ENCODE measurements around the gene MIB1. TPM values are rescaled to one million over a fixed set of nuclear protein-coding genes. Genes with fewer than 3 reads are reported as not detected.

MIB1 gene
- total and polyA plus RNA-seq, 9 of the 15 experiments (the other 6 are each of a cell fraction or from before 2014, with no cell fraction given) = 7.2 to 43.8 (median 23.2) TPM

- TF ChIP-seq RERE (CRISPR knock-in tag; IDR thresholded peaks at IDR 0.05; ENCODE audit: borderline replicate concordance) (no peak), GTF2A2 (tag; IDR thresholded peaks at IDR 0.05) (no peak)
Measured at GRCh38 chr18:21742315-21742687, 1.7 kb downstream of the MIB1 start (continued).

GRCh38 chr18:21743166-21743832 lies 2.7 kb downstream of the MIB1 start:
- in situ Hi-C loops (cut with MboI) = no loop called here
- Histone ChIP-seq H3K9ac (ENCODE audit: insufficient read depth in 1 of 2, low read depth in 2 of 2, low read length in 2 of 2) (0 out of 4 replicates have a peak overlapping the region, but pooled peaks of 1 of the 2 experiments have one; percentile 90), H3K27me3 (ENCODE audit: control insufficient read depth in 2 of 2, insufficient read depth in 2 of 2, low read length in 2 of 2) (no peaks in the 10 kb centered on the region), H4K20me1 (replicated peaks; ENCODE audit: control insufficient read depth, insufficient read depth, low read length) (peaks cover 25% of the 10 kb centered on the region), H3K4me1 (replicated peaks in 1 of 2; ENCODE audit: control insufficient read depth in 2 of 2, insufficient read depth in 2 of 2, low read length in 2 of 2) (peaks cover 12 to 20% of the 10 kb centered on the region in 2 experiments; a peak in 4 of 5 replicates), H3K27ac (ENCODE audit: extremely low read depth, low read depth, low read length) (no peak overlapping the region), H3K4me3 (peak overlapping the region; percentile 90; the same call in 1 of the 2 replicates), H3K9me1 (ENCODE audit: control insufficient read depth, insufficient read depth, low read length) (no peaks in the 10 kb centered on the region), H3K79me2 (ENCODE audit: control insufficient read depth, insufficient read depth, low read length) (peaks cover 75% of the 10 kb centered on the region), H3K9me3 (replicated peaks; ENCODE audit: control insufficient read depth, insufficient read depth, low read depth, low read length) (no peaks in the 10 kb centered on the region), H2AFZ (ENCODE audit: low read depth, low read length) (no peak overlapping the region), H3K36me3 (ENCODE audit: control insufficient read depth, insufficient read depth, low read length) (no peaks in the 10 kb centered on the region), H3K4me2 (ENCODE audit: insufficient read depth, low read length) (peak overlapping the region; percentile 30)
- FAIRE-seq = peak; percentile 37
- ChIA-PET CTCF (ENCODE audit: low intra/inter-chr PET ratio) (no interaction called here), POLR2A (interaction anchor here (0.6 to 3.8 kb wide), 2 partner anchors 8 to 580 kb away, joined by 3 to 21 read pairs; no protein-coding TSS in a partner anchor)
- ATAC-seq = no peak
- no TSS peak for BruUV-seq (replicated peaks)
- intact Hi-C loops (cut with micrococcal nuclease) = loop anchor here (5.0 to 10.0 kb wide), 2 partner anchors 131 to 248 kb away; partner anchors contain the start of gene SNRPD1
- no peak for DNase-seq (ENCODE audit: extremely low read depth in 1 of 4, low spot score in 3 of 4)
- 24% methylated on average over 7 of the region's 7 CpGs for WGBS (ENCODE audit: insufficient coverage, low coverage, missing lambda C conversion rate)
- no peak for TF ChIP-seq HES1 (IDR thresholded peaks at IDR 0.05; ENCODE audit: low read depth)
- TF ChIP-seq KDM1A (IDR thresholded peaks at IDR 0.05) = 0 out of 4 replicates have a peak, but pooled peaks of 1 of the 2 experiments have one; percentile 11
- 0 out of 2 replicates have a peak, but pooled peaks have one; percentile 20 for TF ChIP-seq MECOM (CRISPR knock-in tag; IDR thresholded peaks at IDR 0.05)
- TF ChIP-seq NBN (IDR thresholded peaks at IDR 0.05; ENCODE audit: low read depth) = no peak
- TF ChIP-seq NFXL1 (CRISPR knock-in tag; IDR thresholded peaks at IDR 0.05) = no peak
- no peak for TF ChIP-seq CXXC5 (CRISPR knock-in tag; IDR thresholded peaks at IDR 0.05)
- TF ChIP-seq ZNF561 (CRISPR knock-in tag; conservative IDR thresholded peaks at IDR 0.05) = no peak
- TF ChIP-seq ZBTB33 (CRISPR knock-in tag; IDR thresholded peaks at IDR 0.05) = no peak
